ENCODE results near the gene CEP170.
"Not testable (repeated sequence)": the region's sequence is repeated elsewhere in the genome, so short reads cannot be mapped to it uniquely, and the experiment has no call there.

The CEP170 gene

GRCh38 chr1:243173758-243174369 lies 81.2 kb downstream of the CEP170 start:
- DNase-seq, result not testable (repeated sequence)

DNA sequence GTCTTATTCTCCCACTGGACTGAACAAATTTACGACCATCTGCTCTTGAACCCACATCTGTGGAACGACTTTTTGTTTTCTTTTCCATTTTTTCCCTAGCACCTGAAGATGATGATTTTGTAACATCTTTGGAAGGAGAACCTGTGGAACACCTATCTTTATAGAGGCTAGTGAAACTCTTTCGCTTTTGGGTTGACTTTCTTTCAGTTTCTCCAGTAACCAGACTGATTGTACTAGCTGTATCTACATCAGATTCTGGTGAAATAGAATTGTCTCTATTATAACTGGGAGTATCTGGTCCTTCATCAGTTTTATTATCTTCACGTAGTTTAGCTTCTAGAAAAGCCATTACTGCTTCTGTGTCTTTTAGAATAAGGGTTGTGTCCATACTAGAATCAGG lies 90.2 kb downstream of the CEP170 start:
- ATAC-seq, DNase-seq: not testable (repeated sequence)

More at GRCh38 chr1:243173758-243174369, 81.2 kb downstream of the CEP170 start:
- not testable (repeated sequence) for ATAC-seq

DNA sequence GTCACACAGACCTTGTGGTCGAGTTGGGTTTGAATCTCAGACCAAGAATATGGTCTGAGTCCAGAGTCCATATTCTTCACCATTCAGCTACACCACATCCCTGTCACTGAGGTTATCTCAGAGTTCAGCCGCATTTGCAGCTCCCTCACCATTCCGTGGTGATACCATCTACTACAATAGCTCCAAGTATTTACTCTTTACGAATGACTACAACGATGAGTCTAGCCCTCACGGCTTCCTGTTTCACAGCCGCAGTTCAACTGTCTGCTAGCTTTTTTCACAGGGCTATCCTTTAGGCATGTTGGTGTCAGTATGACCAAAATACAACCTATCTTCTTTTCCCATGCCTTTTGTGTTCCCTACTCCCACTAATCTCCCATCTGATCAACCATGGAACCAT lies 104.2 kb downstream of the CEP170 start:
- not testable (repeated sequence) for ATAC-seq, DNase-seq

DNA sequence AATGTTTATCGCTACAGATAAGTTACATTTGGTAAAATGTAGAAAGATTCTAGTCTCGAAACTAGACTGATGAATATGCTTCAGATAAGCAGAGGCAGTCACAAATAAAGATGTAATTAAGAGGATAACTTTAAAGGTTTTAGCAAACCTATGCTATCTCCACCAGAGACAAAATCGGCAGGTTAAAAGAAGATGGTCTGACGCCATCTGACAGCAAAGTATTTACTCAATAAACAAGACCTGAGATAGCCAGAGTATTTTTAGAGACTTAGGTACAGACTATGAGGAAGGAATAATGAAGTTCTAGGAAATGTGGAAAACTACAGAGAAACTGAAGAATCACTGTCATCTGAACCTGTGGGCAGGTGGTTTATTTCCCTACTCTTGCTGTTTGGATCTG lies 106.0 kb downstream of the CEP170 start:
- DNase-seq, ATAC-seq: not testable (repeated sequence)

DNA sequence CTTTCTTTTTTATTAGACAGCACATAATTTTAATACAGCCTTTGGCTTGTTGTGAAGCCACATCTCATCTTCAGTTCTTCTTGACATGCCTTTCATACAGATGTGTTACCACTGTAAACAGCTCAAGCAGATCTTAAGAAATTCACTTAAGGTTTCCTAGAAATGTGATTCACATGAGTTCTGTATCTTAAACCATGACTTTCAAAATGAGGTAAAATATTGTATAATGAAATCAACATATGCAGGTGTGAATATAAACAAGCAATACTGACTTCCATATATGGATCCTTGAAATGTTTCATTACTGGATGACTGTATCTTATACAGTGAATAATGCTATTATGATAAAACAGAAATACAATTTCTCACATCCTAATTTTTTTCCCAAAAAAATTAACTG lies 107.7 kb downstream of the CEP170 start:
- ATAC-seq, result peak; percentile 52

DNA sequence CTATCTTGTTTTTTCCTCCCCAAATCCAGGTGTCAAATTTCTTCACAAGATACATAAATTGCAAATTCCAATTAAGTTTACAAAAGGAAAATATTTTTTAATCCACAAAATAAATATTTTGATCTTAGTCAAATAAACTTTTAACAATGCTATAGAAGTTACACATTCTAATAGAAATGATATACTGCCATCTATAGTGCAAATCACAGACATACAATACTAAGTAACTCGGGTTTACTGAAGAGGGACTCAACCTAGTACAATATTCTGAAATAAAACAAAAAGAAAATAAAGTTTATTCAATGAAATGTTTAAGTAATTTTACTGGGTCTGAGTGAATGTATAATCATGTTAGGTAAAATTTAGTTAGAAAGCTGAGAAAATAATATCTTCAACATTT lies 114.6 kb downstream of the CEP170 start:
- DNase-seq, ATAC-seq: not testable (repeated sequence)

More for the DNA sequence above, 107.7 kb downstream of the CEP170 start:
- not testable (repeated sequence) for DNase-seq

GRCh38 chr1:243122876-243123409 lies 132.1 kb downstream of the CEP170 start:
- DNase-seq, ATAC-seq: not testable (repeated sequence)

DNA sequence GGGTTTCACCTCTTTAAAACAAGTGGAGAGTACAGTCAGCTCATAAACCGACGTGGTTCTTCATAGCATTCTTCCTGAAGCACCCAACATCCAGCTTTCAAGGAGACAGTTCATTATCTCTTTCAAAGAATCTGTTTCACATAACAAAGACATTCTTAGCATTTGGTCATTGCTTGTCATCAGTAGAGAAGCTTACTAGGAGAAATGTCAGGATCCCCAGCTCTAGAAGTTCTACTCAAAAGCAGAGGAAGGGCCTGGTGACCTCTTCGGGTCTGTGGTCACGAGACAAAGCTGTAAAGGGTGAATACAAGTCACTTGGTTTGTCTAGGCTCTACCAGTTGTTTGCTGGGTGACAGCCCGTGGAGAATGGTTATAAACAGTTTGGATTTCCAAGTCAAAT lies 133.1 kb downstream of the CEP170 start:
- ATAC-seq, result not testable (repeated sequence)

DNA sequence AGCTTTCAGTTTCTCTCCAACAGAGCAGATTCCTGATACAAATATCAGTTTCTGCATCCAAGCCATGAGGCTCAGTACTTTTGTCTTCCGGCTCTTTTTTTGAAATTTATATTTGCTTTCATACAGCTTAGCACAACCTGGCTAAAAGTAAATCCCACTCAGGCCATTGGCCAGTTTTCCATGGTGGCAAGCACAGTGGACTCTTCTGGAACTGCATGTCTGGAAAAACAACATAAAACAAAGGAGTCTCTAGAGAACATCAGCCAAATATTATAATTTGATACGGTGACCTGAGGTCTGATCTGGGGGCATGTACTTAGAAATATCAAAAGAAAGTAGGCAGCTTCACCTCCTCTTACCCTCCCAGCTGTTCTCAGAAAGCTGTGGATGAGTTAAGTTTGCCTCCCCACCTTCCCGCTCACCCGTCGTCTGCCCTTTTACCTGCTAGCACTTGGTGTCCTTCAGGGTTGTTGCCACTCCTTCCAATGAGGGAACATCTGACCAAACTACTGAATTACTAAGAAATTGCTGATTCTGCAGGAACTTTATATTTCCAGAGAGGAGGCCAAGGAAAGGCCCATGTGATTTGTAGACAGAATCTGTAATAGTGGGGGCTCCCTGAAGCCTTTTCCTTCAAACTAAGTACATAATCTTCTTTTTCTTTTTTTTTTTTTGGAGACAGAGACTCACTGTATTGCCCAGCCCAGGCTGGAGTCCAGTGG lies 136.3 kb downstream of the CEP170 start:
- DNase-seq, ATAC-seq: not testable (repeated sequence)

More for the DNA sequence above, 133.1 kb downstream of the CEP170 start:
- not testable (repeated sequence) for DNase-seq

- not testable (repeated sequence) for ATAC-seq, DNase-seq
Measured at GRCh38 chr1:243116187-243116586, 138.9 kb downstream of the CEP170 start.

- DNase-seq, ATAC-seq: not testable (repeated sequence)
Measured at GRCh38 chr1:243114769-243115168, 140.3 kb downstream of the CEP170 start.

DNA sequence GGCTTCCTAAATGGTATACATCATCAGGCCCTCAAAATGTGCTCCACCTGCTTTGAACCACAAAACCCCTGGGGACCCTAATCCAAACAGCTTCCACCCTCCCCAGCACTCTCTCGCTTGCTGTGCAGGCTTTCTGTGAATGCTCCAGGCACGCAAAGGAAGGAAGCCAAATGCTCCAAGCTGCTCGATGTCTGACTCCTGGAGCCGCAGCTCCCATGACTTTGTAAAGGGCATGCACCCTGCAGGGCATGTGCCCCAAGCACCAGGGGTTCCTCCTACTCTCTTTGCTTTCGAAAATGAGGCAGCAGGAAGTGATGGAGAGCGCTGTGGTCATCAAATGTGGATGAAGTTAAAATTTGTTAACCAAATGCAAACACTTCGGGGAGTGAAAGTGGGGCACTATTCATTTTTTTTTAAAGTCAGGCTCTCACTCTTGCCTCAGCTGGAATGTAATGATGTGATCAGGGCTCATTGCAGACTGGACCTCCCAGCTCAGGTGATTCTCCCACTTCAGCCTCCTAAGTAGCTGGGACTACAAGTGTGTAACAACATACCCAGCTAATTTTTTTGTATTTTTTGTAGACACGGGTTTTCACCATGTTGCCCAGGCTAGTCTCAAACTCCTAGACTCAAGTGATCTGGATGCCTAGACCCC lies 140.9 kb downstream of the CEP170 start:
- ATAC-seq, result peak; percentile 78
- DNase-seq, result not testable (repeated sequence)

DNA sequence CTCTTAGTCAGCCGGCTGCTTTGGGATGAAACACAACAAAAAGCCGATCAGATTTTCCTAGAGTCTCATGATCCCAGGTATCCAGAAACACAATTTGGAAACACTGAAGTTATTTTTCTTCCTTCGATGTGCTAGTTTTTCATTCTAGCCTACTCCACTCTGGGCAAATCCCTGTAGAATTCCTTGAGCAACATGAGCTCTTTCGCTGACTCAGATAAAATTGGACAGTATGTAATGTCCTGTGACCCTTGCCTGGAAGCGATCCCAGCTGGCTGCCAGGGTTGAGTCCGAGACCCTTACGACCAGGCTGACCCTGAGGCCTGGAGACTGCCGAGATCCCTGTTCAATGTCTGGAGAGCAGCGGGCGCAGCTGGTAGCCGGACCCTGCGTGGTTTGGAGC lies 147.9 kb downstream of the CEP170 start:
- DNase-seq, ATAC-seq: not testable (repeated sequence)

DNA sequence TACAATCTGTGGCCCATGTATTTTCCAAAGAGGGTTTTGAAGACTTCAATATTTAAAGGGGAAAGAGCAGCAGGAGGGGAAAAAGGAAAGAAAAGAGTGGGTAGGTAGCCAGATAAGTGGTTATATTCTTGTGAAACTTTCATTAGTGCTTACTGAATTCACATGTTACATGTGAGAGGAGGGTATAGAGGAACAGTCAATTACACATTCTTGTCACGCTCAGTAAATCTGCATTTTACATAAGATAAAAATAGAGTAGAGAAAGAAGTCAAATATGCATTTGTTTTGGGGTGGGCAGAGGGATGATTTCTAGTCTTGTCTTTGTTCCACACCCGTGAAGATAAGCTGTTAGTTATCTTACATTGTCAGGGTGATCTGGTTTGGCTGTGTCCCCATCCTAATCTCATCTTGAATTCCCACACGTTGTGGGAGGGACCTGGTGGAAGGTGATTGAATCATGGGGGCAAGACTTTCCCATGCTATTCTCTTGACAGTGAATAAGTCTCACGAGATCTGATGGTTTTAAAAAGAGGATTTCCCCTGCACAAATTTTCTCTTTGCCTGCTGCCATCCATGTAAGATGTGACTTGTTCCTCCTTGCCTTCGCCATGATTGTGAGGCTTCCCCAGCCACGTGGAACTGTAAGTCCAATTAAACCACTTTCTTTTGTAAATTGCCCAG lies 149.3 kb downstream of the CEP170 start:
- ATAC-seq, DNase-seq: not testable (repeated sequence)

DNA sequence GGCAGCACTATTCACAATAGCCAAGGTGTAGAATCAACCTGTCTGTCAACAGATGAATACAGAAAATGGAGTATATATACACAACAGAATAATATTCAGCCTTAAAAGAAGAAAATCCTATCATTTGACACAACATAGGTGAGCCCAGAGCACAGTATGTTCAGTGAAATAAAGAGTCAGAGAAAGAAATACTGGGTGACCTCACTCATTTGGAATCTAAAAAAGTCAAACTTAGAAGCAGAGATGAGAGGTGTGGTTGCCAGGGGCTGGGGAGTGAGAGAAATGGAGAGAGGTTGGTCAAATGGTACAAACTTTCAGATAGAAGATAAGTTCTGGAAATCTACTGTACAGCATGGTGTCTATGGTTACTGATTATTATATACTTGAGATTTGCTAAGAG lies 150.0 kb downstream of the CEP170 start:
- not testable (repeated sequence) for DNase-seq, ATAC-seq

DNA sequence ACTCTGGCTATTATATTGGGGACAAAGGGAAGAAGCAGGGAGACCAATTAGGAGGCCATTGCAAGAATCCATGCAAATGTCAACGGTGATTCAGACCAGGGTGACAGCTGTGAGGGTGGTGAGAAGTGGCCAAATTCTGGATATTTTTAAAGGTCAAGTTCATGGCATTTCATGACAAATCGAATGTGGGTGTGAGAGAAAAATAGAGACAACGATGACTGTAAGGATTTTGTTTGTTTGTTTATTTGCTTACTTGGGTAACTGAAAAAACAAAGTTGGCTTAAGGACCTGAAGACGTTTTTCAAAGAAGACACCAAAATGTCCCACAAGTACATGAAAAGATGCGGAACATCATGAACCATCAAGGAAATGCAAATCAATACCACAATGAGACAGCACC lies 150.6 kb downstream of the CEP170 start:
- not testable (repeated sequence) for DNase-seq, ATAC-seq

DNA sequence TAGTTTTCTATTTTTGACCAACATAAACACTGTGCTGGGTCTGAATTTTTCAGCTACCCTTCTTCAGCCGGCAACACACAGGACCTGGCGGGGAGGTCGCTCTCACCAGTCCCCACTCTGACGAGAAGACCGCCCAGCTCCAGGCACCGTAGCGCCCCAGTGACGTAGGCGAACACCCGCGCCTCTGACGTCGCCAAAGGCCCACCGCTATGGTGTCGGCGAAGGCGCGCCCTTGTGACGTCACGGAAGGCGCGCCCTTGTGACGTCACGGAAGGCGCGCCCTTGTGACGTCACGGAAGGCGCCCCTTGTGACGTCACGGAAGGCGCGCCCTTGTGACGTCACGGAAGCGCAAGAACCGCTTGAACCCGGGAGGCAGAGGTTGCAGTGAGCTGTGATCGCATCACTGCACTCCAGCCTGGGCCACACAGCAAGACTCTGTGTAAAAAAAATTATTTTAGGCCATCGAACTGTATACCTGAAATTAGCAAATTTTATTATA lies 153.5 kb downstream of the CEP170 start:
- peak; percentile 73 for ATAC-seq

GRCh38 chr1:243087368-243087767 lies 167.7 kb downstream of the CEP170 start:
- not testable (repeated sequence) for DNase-seq, ATAC-seq

More for the DNA sequence above, 153.5 kb downstream of the CEP170 start:
- peak; percentile 68 for DNase-seq

Measured in stimulated activated naive CD8-positive, alpha-beta T cell treated with anti-CD3 and anti-CD28 coated beads, Interleukin-15, Interleukin-2, amounts not matched to agents 100 U/mL and 50 U/mL, for 24 hours (primary cell).